Neutrophil (primary cell): ENCODE data around the gene KRTAP5-4.
A peak's percentile ranks its signal among the peaks of the same experiment; 100 is the strongest.

ENCODE experiments used
- H3K27ac ChIP-seq: fragments of 200-600 bp; sonication (generic); 2 replicates; pipeline ENCODE4 v1.5.1; 2016; ENCODE audit warnings: mild to moderate bottlenecking, moderate library complexity
- H3K27me3 ChIP-seq: fragments of 200-600 bp; sonication (generic); 2 replicates; pipeline ENCODE4 v1.6.0; 2016; ENCODE audit warnings: mild to moderate bottlenecking
- H3K36me3 ChIP-seq: fragments of 200-600 bp; sonication (generic); 2 replicates; pipeline ENCODE4 v1.5.1; 2017
- H3K4me1 ChIP-seq, 2 experiments: fragments of 200-600 bp in 1 of 2; sonication (generic) in 1 of 2; 1 replicate in 1 of 2; 2 replicates in 1 of 2; pipeline versions ENCODE4 v1.5.1 to v1.6.1; 2013 to 2016; ENCODE audit warnings: low read depth in 1 of 2, low read length in 1 of 2, mild to moderate bottlenecking in 1 of 2, moderate library complexity in 1 of 2; ENCODE audit not compliant: control insufficient read depth in 1 of 2, insufficient read depth in 1 of 2
- H3K4me3 ChIP-seq, 2 experiments: fragments of 200-600 bp in 1 of 2; sonication (generic) in 1 of 2; 1 replicate in 1 of 2; 2 replicates in 1 of 2; pipeline ENCODE4 v1.5.1; 2013 to 2016; ENCODE audit warnings: low read depth in 1 of 2, low read length in 1 of 2, mild to moderate bottlenecking in 1 of 2, moderate library complexity in 1 of 2
- H3K9me3 ChIP-seq: fragments of 200-600 bp; sonication (generic); 2 replicates; pipeline ENCODE4 v1.5.1; 2016
- TF ChIP-seq, protein P1 (sequence below): fragments of 200-600 bp; sonication (generic); IDR thresholded peaks from 2 replicates; pipeline ENCODE4 v1.5.1; 2016; ENCODE audit warnings: antibody characterized with exemption

Gene KRTAP5-4

GRCh38 chr11:1573077-1573902 lies 48.6 kb downstream of the KRTAP5-4 start:
- Histone ChIP-seq H3K4me1 (peaks cover 0 to 14% of the 10 kb centered on the region in 2 experiments), H3K9me3 (no peaks in the 10 kb centered on the region), H3K4me3 (no peak overlapping the region), H3K27ac (no peak overlapping the region), H3K36me3 (no peaks in the 10 kb centered on the region), H3K27me3 (peaks cover 93% of the 10 kb centered on the region)
- TF ChIP-seq, protein P1, sequence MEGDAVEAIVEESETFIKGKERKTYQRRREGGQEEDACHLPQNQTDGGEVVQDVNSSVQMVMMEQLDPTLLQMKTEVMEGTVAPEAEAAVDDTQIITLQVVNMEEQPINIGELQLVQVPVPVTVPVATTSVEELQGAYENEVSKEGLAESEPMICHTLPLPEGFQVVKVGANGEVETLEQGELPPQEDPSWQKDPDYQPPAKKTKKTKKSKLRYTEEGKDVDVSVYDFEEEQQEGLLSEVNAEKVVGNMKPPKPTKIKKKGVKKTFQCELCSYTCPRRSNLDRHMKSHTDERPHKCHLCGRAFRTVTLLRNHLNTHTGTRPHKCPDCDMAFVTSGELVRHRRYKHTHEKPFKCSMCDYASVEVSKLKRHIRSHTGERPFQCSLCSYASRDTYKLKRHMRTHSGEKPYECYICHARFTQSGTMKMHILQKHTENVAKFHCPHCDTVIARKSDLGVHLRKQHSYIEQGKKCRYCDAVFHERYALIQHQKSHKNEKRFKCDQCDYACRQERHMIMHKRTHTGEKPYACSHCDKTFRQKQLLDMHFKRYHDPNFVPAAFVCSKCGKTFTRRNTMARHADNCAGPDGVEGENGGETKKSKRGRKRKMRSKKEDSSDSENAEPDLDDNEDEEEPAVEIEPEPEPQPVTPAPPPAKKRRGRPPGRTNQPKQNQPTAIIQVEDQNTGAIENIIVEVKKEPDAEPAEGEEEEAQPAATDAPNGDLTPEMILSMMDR, result no peak

- TF ChIP-seq, protein P1, result no peak
- H3K9me3 ChIP-seq, result no peaks in the 10 kb centered on the region
- H3K27ac ChIP-seq, result no peak within 1 kb of the TSS
- no peaks in the 10 kb centered on the region for H3K36me3 ChIP-seq
- peak within 1 kb of the TSS in 1 of 2 experiments; percentile 36 for H3K4me3 ChIP-seq
- peaks cover 0 to 14% of the 10 kb centered on the region in 2 experiments for H3K4me1 ChIP-seq
- H3K27me3 ChIP-seq, result peaks cover 94% of the 10 kb centered on the region
Observed at GRCh38 chr11:1572197-1573076, 49.5 kb downstream of the KRTAP5-4 start, which contains the start of gene DUSP8. TSS of gene DUSP8 (minus strand) at chr11:1572271. CDS start at chr11:1565826, 6,445 bp downstream.

DNA sequence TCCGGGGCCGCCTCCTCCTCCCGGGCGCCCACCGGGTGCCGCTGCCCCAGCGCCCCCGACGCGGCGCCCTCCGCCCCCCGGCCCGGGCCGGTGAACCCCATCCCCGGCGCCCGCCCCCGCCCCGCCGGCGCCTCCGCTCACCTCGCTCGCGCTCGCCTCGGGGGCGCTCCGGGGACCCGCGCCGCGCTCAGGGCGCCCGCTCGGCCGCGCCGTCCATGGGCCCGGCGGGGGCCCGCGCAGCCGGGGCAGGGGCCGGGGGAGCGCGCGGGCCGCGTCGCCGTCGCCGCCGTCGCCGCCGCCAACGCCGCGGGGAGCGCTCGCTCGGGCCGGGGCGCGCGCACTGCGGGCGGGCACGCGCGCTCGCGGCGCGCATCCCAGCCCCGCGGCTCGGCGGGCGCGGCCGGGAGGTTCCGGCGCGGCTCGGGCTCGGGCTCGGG lies 50.2 kb downstream of the KRTAP5-4 start:
- Histone ChIP-seq H3K27ac (no peak overlapping the region), H3K27me3 (peaks cover 97% of the 10 kb centered on the region), H3K9me3 (no peaks in the 10 kb centered on the region), H3K4me1 (peaks cover 0 to 14% of the 10 kb centered on the region in 2 experiments), H3K36me3 (no peaks in the 10 kb centered on the region), H3K4me3 (no peak overlapping the region)
- TF ChIP-seq, protein P1, result no peak
